ENCODE data around the gene SOX4. TPM values are rescaled to one million over a fixed set of nuclear protein-coding genes. Genes with fewer than 3 reads are reported as not detected.

The SOX4 gene
- total RNA-seq, 1 experiment from 2014 or later: 67.0 TPM

GRCh38 chr6:21591446-21591845 lies 2.1 kb upstream of the SOX4 start:
- ChIA-PET POLR2A (no interaction called here), RAD21 (ENCODE audit: low non-redundant PET in 1 of 2, low total read pairs in 2 of 2, uncharacterized antibody in 2 of 2, unreplicated experiment in 2 of 2) (no interaction called here), CTCF (interaction anchor here (1.1 kb wide), 1 partner anchor 1027 kb away, joined by 3 read pairs; no protein-coding TSS in a partner anchor)
- Histone ChIP-seq H3K79me2 (ENCODE audit: insufficient read depth, low read length) (peaks cover 21% of the 10 kb centered on the region), H3K4me2 (ENCODE audit: low read length) (no peak overlapping the region), H3K4me1 (ENCODE audit: control insufficient read depth in 1 of 2, insufficient read depth in 2 of 2, low read length in 2 of 2) (peaks cover 13 to 47% of the 10 kb centered on the region in 2 experiments), H4K20me1 (ENCODE audit: insufficient read depth) (no peaks in the 10 kb centered on the region), H3K9me2 (ENCODE audit: insufficient read depth) (no peaks in the 10 kb centered on the region), H3K4me3 (replicated peaks in 1 of 2; ENCODE audit: low read depth in 1 of 2, low read length in 2 of 2) (no peak overlapping the region), H2AFZ (ENCODE audit: low read depth, low read length, poor library complexity, severe bottlenecking) (no peak overlapping the region), H3K9ac (ENCODE audit: low read length) (no peak overlapping the region), H3K36me3 (ENCODE audit: control insufficient read depth in 1 of 2, insufficient read depth in 2 of 2, low read length in 2 of 2) (peaks cover 0 to 3% of the 10 kb centered on the region in 2 experiments; a peak in 1 of 4 replicates), H3K9me3 (ENCODE audit: control insufficient read depth in 1 of 2, insufficient read depth in 1 of 2, low read depth in 1 of 2, low read length in 2 of 2) (no peaks in the 10 kb centered on the region), H3K27ac (ENCODE audit: low read depth, low read length) (no peak overlapping the region), H3K27me3 (ENCODE audit: insufficient read depth, low read length) (no peaks in the 10 kb centered on the region)
- no TSS peak for BruUV-seq (replicated peaks)
- DNase-seq (ENCODE audit: low read depth, low spot score) (no peak), ATAC-seq (no peak)
- no peak for TF ChIP-seq SRF (IDR thresholded peaks at IDR 0.05; ENCODE audit: low read depth)
- no peak for TF ChIP-seq CBX3 (IDR thresholded peaks at IDR 0.05; ENCODE audit: low read depth)
- no peak for TF ChIP-seq ZNF274 (IDR thresholded peaks at IDR 0.05; ENCODE audit: low read depth, low read length)
- TF ChIP-seq SP1 (IDR thresholded peaks at IDR 0.05; ENCODE audit: low read depth): no peak
- TF ChIP-seq ZFX (IDR thresholded peaks at IDR 0.05): no peak
- intact Hi-C loops (cut with micrococcal nuclease): loop anchor here (5.0 kb wide), 2 partner anchors 156 to 804 kb away; no protein-coding TSS in a partner anchor

GRCh38 chr6:21592953-21593352 lies 598 bp upstream of the SOX4 start:
- BruUV-seq (replicated peaks): TSS peak; percentile 49
- H3K9ac ChIP-seq (ENCODE audit: low read length): no peak overlapping the region
- no peak for ATAC-seq

More at GRCh38 chr6:21592953-21593352, 598 bp upstream of the SOX4 start:
- Histone ChIP-seq H4K20me1 (ENCODE audit: insufficient read depth) (no peaks in the 10 kb centered on the region), H3K27ac (ENCODE audit: low read depth, low read length) (no peak overlapping the region), H3K4me1 (ENCODE audit: control insufficient read depth in 1 of 2, insufficient read depth in 2 of 2, low read length in 2 of 2) (peaks cover 9 to 41% of the 10 kb centered on the region in 2 experiments), H3K9me3 (ENCODE audit: control insufficient read depth in 1 of 2, insufficient read depth in 1 of 2, low read depth in 1 of 2, low read length in 2 of 2) (no peaks in the 10 kb centered on the region), H3K4me3 (replicated peaks in 1 of 2; ENCODE audit: low read depth in 1 of 2, low read length in 2 of 2) (peak overlapping the region; percentile 32 to 81; a peak in 3 of 4 replicates), H3K79me2 (ENCODE audit: insufficient read depth, low read length) (peaks cover 36% of the 10 kb centered on the region), H3K36me3 (ENCODE audit: control insufficient read depth in 1 of 2, insufficient read depth in 2 of 2, low read length in 2 of 2) (peaks cover 0 to 6% of the 10 kb centered on the region in 2 experiments; a peak in 1 of 4 replicates), H3K9me2 (ENCODE audit: insufficient read depth) (no peaks in the 10 kb centered on the region), H3K27me3 (ENCODE audit: insufficient read depth, low read length) (no peaks in the 10 kb centered on the region), H2AFZ (ENCODE audit: low read depth, low read length, poor library complexity, severe bottlenecking) (peak overlapping the region; percentile 40), H3K4me2 (ENCODE audit: low read length) (peak overlapping the region; percentile 88)
- POLR2A ChIA-PET: interaction anchor here (0.6 to 3.5 kb wide), 25 partner anchors 58 to 1035 kb away, joined by 3 to 31 read pairs (median 4); no protein-coding TSS in a partner anchor
- RAD21 ChIA-PET (ENCODE audit: low non-redundant PET in 1 of 2, low total read pairs in 2 of 2, uncharacterized antibody in 2 of 2, unreplicated experiment in 2 of 2): interaction anchor here in 1 of 2 experiments (0.9 kb wide), 1 partner anchor 717 kb away, joined by 3 read pairs; no protein-coding TSS in a partner anchor
- TF ChIP-seq, protein P1, sequence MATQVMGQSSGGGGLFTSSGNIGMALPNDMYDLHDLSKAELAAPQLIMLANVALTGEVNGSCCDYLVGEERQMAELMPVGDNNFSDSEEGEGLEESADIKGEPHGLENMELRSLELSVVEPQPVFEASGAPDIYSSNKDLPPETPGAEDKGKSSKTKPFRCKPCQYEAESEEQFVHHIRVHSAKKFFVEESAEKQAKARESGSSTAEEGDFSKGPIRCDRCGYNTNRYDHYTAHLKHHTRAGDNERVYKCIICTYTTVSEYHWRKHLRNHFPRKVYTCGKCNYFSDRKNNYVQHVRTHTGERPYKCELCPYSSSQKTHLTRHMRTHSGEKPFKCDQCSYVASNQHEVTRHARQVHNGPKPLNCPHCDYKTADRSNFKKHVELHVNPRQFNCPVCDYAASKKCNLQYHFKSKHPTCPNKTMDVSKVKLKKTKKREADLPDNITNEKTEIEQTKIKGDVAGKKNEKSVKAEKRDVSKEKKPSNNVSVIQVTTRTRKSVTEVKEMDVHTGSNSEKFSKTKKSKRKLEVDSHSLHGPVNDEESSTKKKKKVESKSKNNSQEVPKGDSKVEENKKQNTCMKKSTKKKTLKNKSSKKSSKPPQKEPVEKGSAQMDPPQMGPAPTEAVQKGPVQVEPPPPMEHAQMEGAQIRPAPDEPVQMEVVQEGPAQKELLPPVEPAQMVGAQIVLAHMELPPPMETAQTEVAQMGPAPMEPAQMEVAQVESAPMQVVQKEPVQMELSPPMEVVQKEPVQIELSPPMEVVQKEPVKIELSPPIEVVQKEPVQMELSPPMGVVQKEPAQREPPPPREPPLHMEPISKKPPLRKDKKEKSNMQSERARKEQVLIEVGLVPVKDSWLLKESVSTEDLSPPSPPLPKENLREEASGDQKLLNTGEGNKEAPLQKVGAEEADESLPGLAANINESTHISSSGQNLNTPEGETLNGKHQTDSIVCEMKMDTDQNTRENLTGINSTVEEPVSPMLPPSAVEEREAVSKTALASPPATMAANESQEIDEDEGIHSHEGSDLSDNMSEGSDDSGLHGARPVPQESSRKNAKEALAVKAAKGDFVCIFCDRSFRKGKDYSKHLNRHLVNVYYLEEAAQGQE (IDR thresholded peaks at IDR 0.05; ENCODE audit: low read depth): no peak
- TF ChIP-seq ELF1 (IDR thresholded peaks at IDR 0.05; ENCODE audit: borderline replicate concordance, low read depth) (no peak), EGR1 (IDR thresholded peaks at IDR 0.05; ENCODE audit: low read depth) (no peak), JUND (IDR thresholded peaks at IDR 0.05) (no peak), POLR2A (IDR thresholded peaks at IDR 0.05; ENCODE audit: borderline replicate concordance, extremely low read depth, insufficient read depth, insufficient read length) (no peak), TCF7L2 (IDR thresholded peaks at IDR 0.05; ENCODE audit: borderline replicate concordance, extremely low read depth, insufficient read depth, insufficient read length) (no peak), ATF3 (IDR thresholded peaks at IDR 0.05) (no peak)
- CTCF ChIA-PET: interaction anchor here (2.1 kb wide), 1 partner anchor 1029 kb away, joined by 15 read pairs; no protein-coding TSS in a partner anchor
- intact Hi-C loops (cut with micrococcal nuclease): loop anchor here (5.0 kb wide), 2 partner anchors 154 to 806 kb away; no protein-coding TSS in a partner anchor
- no peak for DNase-seq (ENCODE audit: low read depth, low spot score)
